NK-92 treated with Interleukin-12 subunit alpha and Interleukin-12 subunit beta, amount 100 ng/mL, for 24 hours (cell line): ENCODE results near the gene ENTPD8.
"Not testable (repeated sequence)": the region's sequence is repeated elsewhere in the genome, so short reads cannot be mapped to it uniquely, and the experiment has no call there.

Experiments used
- DNase-seq: peaks from one replicate; lab custom pipeline; 2025; lab: John Stamatoyannopoulos, UW

ENTPD8 gene

DNA sequence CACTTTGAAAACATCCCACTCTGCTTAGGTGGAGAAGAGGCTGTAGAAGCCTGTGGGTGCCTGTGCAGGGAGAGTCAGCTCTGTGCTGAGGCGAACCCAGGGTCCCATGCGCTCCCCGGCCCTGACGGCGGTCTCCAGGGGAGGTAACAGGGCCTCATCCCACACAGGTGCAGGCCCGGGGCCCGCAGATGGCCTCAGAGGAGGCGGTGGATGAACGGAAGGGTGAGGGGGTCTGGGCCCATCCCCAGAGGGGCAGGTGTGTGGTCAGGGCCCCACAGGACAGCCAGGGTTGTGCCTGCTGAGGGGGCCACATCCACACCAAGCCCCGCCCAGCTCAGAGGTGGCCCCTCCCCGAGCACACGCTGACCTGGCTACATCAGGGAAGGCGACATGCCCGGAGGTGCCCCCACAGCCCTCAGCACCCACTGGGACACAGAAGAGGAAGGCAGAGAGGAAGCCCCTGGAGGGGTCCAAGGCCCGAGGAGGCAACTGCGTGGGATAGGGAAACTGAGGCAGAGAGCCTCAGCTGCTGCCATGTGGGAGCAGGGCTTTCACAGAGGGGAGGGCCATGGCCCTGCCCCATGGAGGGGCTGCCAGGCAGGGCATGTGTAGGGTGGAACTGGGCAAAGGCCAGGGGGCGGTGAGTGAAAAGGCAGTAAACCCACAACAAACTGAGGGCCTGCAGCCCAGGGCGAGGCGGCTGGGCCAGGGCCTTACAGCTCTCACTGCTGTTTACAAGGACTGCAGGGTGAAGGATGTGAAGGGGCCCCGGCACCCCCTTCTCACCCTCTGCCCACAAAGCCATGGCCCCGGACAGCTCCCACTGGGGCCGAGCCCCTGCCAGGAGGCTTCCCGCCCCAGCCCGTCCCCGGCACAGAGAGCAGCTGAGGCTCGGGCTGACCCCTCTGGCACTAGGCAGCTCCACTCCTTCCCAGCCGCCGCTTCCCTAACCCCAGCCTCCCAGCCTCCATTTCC is 47.7 kb downstream of the ENTPD8 start:
- DNase-seq = no peak

DNA sequence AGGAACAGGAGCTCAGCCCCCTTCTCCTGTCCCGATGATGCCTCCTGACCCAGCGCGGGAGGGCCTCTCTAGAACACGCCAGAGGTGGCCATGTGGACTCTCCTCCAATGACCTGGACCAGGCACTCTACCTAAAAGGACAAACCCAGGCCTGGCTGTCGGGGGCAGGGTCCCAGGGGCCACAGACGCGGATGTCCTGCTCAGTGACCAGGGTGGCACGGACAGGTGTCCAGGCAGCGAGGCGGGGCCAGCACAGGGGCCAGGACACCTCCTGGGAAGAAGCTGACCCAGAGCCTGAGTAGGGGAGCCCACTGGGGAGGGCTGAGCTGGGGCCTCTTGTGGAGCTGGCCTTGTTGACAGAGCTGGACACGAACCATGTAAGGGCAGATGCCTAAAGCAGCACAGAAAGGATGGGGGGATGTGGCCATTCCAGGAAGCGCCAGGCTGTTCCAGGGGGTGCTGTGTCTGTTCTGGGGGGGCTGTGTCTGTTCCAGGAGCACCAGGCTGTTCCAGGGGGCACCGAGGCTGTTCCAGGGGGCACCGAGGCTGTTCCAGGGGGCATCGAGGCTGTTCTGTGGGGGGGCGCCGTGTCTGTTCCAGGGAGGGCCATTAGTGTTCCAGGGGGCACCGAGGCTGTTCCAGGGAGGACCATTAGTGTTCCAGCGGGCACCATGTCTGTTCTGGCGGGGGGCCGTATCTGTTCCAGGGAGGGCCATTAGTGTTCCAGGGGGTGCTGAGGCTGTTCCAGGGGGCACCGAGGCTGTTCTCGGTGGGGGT is 48.7 kb downstream of the ENTPD8 start:
- no peak for DNase-seq

DNA sequence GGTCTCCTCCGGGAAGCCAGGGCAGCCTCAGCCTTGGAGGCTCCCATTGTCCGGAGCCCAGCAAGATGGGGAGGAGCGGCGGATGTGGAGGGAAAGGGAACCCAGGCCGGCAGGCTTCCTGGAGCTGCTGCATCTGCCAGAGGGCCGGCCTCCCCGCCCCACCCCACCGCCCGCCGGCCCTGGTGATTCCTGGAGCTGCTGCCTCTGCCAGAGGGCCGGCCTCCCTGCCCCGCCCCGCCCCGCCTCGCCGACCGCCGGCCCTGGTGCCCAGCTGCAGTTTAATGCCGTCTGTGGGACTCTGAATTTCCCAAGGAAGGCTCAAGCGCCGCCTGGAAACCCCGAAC is 49.8 kb downstream of the ENTPD8 start:
- DNase-seq = no peak

DNA sequence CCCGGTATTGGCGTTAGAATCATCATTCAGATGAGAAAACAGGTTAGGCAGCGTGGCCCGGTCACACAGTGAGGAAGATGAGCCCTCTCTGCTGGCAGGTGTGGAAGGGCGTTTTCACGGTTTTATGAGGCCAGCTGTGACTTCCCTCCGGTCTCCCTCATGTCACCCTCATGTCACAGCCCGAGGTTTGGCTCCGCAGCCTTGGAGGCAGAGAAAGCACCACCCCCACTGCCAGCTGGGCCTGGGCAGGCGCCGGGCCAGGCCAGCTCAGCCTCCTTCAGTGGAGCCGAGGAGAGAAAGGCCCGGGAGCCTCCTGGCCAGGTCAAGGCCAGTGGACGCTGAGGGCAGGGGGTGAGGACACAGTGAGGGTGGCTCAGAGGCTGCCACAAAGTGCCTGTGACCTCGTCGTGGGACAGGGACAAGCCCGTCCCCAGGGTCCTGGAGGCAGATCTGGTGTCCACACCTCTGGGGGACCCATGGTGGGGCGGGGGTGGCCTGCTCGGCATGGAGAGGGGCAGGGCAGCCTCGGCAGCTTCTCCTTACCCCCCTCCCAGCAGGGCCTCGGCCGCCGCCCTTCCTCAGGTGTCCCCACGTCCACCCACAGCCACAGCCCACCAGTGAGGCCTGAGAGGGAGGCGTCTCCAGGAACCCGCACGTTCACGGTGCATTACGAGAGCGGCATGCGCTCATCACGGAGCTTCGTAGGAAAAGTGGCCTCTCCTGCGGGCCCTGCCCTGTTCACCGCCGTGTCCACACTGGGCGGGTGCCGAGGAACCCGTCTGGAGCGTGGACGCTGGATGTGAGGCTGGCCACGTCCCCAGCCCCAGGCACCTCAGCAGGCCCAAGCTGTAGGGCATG is 50.4 kb downstream of the ENTPD8 start:
- no peak for DNase-seq

DNA sequence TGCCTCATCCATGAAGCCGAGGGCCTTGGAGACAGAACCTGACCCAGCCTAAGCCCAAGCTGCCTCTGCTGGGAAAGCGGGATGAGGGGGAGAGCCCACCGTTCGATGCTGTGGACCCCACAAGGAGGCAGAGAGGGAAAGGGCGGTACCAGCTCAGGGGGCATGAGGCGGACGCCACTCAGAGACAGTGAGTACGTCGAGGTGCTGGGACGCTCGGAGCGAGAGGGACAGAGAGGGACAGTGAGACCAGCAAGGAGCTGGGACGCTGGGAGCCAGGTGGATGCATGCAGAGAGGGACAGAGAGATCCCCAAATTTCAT is 51.8 kb downstream of the ENTPD8 start:
- no peak for DNase-seq

DNA sequence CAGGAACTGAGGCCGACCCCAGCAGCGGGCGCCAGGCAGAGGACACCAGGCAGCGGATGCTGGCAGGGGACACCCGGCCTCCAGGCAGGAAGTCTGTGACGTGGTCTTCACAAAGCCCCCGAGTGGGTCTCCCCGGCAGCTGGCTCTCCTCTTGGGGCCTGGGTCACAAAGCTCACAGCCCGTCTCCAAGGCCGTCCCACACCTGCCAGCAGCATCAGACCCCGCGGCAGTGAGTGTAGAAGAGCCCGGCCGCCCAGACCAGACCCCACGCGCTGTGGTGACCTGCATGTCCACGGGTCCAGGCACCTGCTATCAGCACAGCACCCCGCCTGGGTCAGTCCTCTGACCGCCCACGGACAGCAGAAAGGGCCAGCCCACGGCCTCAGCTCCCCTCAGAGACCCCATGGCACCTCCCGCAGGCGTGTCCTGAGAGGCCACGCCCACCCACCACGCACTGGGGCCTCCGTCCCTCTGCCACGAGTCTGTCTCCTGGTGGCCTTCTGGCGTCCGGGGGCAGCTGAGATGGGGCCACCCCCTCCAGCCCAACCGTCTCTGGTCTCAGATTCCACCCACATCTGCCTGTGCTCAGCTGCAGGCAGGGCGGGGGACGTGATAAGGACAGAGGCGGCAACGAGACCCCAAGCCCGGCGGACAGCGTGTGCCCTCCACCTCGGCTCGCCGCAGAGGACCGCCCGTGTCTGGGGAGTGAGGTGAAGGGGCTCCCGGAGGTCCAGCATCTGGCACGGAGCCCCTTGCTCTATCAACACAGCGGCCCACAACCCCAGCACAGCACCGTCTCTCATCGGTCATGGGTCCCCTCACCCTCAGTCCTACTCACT is 52.3 kb downstream of the ENTPD8 start:
- DNase-seq = no peak

DNA sequence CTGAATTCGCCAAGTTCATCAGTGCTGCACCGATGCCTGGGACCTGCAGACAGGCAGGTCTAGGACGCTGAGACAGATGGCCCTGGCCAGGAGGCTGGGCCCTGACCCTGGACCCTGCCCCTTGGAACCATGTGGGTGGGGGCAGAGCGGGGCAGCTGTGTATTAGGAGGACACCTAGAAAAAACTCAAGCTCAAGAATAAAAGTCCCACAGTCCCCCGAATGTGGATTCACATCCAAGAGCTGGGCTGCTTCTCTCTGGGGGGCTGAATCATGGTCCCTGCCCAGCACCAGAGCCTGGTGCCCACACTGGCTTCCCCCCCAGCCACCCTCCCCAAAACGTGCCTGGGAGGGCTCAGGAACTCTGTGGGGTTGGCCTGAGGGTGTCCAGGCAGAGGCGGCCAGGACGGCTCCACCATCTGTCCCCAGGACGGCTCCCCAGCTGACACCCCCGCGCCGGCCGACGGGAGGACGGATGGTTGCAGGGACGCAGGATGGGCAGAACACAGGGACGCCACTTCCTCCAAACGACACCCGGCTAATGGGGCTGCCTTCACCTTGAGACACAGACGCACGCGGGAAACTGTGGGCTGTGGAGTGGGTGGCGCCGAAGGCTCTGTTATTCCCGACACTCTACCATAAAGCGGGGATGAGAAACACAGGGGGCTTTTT is 53.1 kb downstream of the ENTPD8 start:
- DNase-seq = no peak

DNA sequence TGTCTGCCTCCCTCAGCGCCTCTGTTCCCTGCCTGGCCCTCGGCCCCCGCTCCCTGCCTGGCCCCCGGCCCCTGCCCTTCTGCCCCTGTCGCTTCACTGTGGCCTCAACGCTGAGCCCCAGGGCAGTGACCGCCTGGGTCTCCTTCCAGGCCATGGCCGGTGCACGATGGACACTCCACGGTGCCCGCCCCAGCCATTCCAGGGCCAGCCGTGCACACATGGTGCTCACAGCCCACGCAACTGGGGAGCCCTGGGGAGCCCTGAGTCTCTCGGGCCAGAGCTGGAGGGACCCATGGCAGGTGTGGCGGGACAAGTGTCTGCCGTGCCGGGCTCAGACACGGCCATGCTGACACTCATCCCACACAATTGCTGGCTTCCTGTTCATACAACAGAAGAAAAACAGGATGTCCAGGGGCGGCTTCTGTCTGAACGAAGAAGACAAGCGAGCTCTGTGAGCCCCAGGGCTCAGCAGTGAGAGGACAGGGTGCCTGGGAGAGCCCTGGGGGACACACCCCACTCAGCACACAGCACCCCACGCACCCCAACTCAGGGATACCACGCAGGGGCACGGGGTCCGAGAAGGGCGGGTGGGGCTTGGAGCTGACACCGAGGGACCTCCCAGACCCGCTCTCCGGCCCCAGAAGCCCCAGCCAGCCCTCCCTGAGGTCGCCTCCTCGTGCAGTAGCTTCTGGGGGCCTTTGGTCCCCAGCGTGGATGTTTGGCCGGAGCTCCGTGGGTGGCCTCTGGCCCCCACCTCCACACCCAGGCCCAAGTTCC is 53.9 kb downstream of the ENTPD8 start:
- DNase-seq = no peak

DNA sequence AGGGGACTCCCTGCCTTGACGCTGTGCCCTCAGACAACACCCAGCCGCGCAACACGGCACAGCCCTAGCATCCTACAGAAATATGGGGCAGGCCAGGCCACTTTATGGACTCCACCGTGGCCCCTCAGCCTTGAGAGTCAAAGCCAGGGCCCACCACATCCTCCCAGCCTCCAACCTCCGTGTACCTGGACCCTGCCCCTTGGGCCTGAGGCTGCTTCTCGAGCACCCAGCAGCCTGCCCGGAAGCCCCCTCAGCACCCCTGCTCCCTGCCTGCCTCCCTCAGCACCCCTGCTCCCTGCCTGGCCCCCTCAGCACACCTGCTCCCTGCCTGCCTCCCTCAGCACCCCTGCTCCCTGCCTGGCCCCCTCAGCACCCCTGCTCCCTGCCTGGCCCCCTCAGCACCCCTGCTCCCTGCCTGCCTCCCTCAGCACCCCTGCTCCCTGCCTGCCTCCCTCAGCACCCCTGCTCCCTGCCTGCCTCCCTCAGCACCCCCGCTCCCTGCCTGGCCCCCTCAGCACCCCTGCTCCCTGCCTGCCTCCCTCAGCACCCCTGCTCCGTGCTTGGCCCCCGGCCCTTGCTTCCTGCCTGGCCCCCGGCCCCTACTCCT is 54.5 kb downstream of the ENTPD8 start:
- DNase-seq = not testable (repeated sequence)

DNA sequence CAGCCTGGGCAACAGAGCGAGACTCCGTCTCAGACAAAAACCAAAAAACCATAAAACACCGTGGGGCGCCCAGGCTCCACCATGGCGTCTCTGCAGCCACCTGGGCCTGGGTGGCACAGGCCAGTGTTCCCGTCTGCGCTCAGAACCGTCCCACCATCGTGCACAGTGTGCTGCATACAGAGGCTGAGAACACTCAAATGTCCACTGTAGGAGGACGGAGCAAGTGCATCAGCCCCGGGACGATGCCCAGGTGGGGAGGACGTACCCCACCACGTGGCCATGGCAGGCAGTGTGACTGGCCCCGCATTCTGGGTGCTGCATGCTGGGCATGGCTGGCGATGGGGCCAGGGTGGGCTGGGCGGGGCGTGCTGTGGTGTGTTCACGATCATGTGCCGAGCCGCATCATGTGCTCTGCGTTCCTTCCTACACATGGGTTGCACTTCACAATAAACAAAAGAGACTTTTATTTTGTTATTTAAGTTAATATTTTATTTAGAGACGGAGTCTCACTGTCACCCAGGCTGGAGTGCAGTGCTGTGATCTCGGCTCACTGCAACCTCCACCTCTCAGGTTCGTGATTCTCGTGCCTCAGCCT is 56.0 kb downstream of the ENTPD8 start:
- DNase-seq = no peak
